Bone marrow (tissue), 2 donors: Measurements from ENCODE around the gene RAB9A.
"Not testable (repeated sequence)": the region's sequence is repeated elsewhere in the genome, so short reads cannot be mapped to it uniquely, and the experiment has no call there.

ENCODE experiments used
- DNase-seq, 2 donors: peaks; one replicate each; lab custom pipeline; 2025; lab: John Stamatoyannopoulos, UW

RAB9A gene

GRCh38 chrX:13702111-13702789, 13.3 kb downstream of the RAB9A start:
- DNase-seq: no peak

GRCh38 chrX:13703135-13703534, 14.2 kb downstream of the RAB9A start:
- no peak for DNase-seq

GRCh38 chrX:13703589-13703988, 14.7 kb downstream of the RAB9A start:
- DNase-seq: no peak

- no peak for DNase-seq
Measured at GRCh38 chrX:13711141-13711540, 22.2 kb downstream of the RAB9A start.

GRCh38 chrX:13716455-13716854, 27.5 kb downstream of the RAB9A start:
- no peak for DNase-seq

GRCh38 chrX:13716905-13717304, 28.0 kb downstream of the RAB9A start:
- DNase-seq: no peak

GRCh38 chrX:13717700-13718472, 29.0 kb downstream of the RAB9A start:
- no peak for DNase-seq

- DNase-seq: no peak
Measured at GRCh38 chrX:13719192-13719856, 30.4 kb downstream of the RAB9A start.

- no peak for DNase-seq
Measured at GRCh38 chrX:13721371-13721770, 32.4 kb downstream of the RAB9A start.

GRCh38 chrX:13721819-13722519, 33.0 kb downstream of the RAB9A start:
- DNase-seq: peak in 1 of 2 donors; percentile 55

- DNase-seq: not testable (repeated sequence)
Measured at GRCh38 chrX:13724878-13725277, 36.0 kb downstream of the RAB9A start.

GRCh38 chrX:13726583-13726982, 37.7 kb downstream of the RAB9A start:
- not testable (repeated sequence) for DNase-seq

GRCh38 chrX:13730523-13730922, 41.6 kb downstream of the RAB9A start:
- DNase-seq: not testable (repeated sequence)

- DNase-seq: no peak
Measured at GRCh38 chrX:13732246-13733067, 43.5 kb downstream of the RAB9A start.

- DNase-seq: no peak
Measured at GRCh38 chrX:13733506-13733905, 44.6 kb downstream of the RAB9A start.

- DNase-seq: peak; percentile 56 to 70
Measured at GRCh38 chrX:13734278-13735172, 45.6 kb downstream of the RAB9A start, which contains the start of the genes OFD1 and TRAPPC2. Gene OFD1 (plus strand): TSS chrX:13734748. CDS start chrX:13735072, 324 bp downstream. Gene TRAPPC2 (minus strand): TSS chrX:13734620. CDS start chrX:13719963, 14,657 bp downstream.

GRCh38 chrX:13741695-13742094, 52.8 kb downstream of the RAB9A start:
- no peak for DNase-seq

- DNase-seq: no peak
Measured at GRCh38 chrX:13742397-13743176, 53.7 kb downstream of the RAB9A start.

- peak in 1 of 2 donors; percentile 11 for DNase-seq
Measured at GRCh38 chrX:13747836-13748235, 58.9 kb downstream of the RAB9A start.
